Heart left ventricle (tissue), 13 donors: ENCODE results near the gene CAV1.

Experiments used
- CTCF ChIP-seq, 12 donors: fragments of 200-600 bp; sonication (generic) in 4 of 12; IDR thresholded peaks; one replicate each; pipeline versions ENCODE4 v1.5.0 to v1.8.0; 2018 to 2022; ENCODE audit warnings: antibody characterized with exemption in 12 of 12, mild to moderate bottlenecking in 5 of 12
- POLR2A ChIP-seq, 2 donors: fragments of 450-650 bp; IDR thresholded peaks; one replicate each; pipeline ENCODE4 v1.6.1; 2017; ENCODE audit warnings: antibody characterized with exemption in 2 of 2, mild to moderate bottlenecking in 2 of 2, moderate library complexity in 2 of 2
- donor health status: ischemic (EF 13 %, LVEDD 7.1; RV severe dilation, severe dysfunction).
- donor health status: DM: no; HTN: yes; CAD: no.
- donor health status: DM: no; HTN: no; CAD: no.
- donor health status: ischemic (EF 25% LVEDD 6.9; RV normal size, moderate dysfunction).
- donor health status: ischemic (EF 25% LVEDD 5.7; RV mildly dilated, moderate dysfunction).
- donor health status: ischemic (EF 35%, LVEDD 5.7; RV mildly dilated, moderate dysfunction).
- donor health status: nonischemic (EF 11% LVEDD 7.7; RV severe dilation, severe dysfunction).
- donor health status: DM: yes; HTN: yes; CAD: no.
- donor health status: PGD.
- donor health status: ischemic (EF 29% LVEDD 5.4; RV normal size, mild dysfunction).
- donor health status: nonischemic (EF 23%, LVEDD 6.1; RV moderate dilation, normal function).

DNA sequence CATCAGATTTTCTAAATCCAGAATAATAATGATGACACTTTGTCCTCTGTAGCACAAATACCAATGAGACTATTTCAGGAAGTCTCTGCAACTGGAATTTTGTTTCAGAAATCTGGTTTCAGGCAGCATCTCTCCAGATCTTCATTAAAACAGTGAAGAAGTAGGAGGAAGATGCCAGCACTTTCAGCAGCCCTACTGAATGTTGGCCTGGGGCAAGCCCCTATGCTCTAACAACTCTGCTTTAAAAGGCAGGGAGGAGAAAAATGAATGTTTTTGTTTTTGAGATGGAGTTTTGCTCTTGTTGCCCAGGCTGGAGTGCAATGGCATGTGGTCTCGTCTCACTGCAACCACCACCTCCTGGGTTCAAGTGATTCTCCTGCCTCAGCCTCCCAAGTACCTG, 7.2 kb upstream of the CAV1 start:
- TF ChIP-seq POLR2A (IDR thresholded peaks at IDR 0.05): no peak
- TF ChIP-seq CTCF (IDR thresholded peaks at IDR 0.05): no peak
